Measurements from ENCODE around the gene CKMT1B.
"Not testable (repeated sequence)": the region's sequence is repeated elsewhere in the genome, so short reads cannot be mapped to it uniquely, and the experiment has no call there.

CKMT1B gene

GRCh38 chr15:43638464-43639204 lies 44.8 kb downstream of the CKMT1B start:
- DNase-seq: not testable (repeated sequence)

Data from NCI-H345 (cell line).